A549 (cell line): ENCODE data around the gene THRAP3. TPM values are rescaled to one million over a fixed set of nuclear protein-coding genes. Genes with fewer than 3 reads are reported as not detected.

Experiments
- ATAC-seq, 2 experiments: fragments of 200-7000 bp in 1 of 2; fragments of >200 bp in 1 of 2; cut with Nextera tagmentation in 1 of 2; cut with Tn5 transposase in 1 of 2; 3 replicates each; pipeline versions ENCODE4 v1.8.0 to v1.9.1; 2018 to 2020; ENCODE audit warnings: mild to moderate bottlenecking in 1 of 2, moderate library complexity in 1 of 2
- CTCF ChIA-PET: fragments of 300-600 bp; sonication (Branson Sonifier 250); formaldehyde crosslinking; extraction: SDS; loops from one replicate; lab custom pipeline; 2021; ENCODE audit warnings: antibody characterized with exemption, inconsistent platforms; lab: Yijun Ruan, JAX
- POLR2A ChIA-PET: fragments of 350-600 bp; formaldehyde crosslinking; extraction: SDS; loops from one replicate; lab custom pipeline; 2021; ENCODE audit warnings: antibody characterized with exemption, inconsistent platforms; lab: Yijun Ruan, JAX
- DNase-seq, 2 experiments: peaks; one replicate each; pipeline versions ENCODE4 v3.0.0 to v3.0.0-alpha.2; 2011 to 2016; ENCODE audit warnings: low read depth in 1 of 2, low spot score in 1 of 2
- FAIRE-seq: peaks from 2 replicates; lab custom pipeline; 2011; peaks lifted over from hg19 to GRCh38; lab: Jason Lieb, UNC
- H3K27ac ChIP-seq, 2 experiments: fragments of >200 bp; sonication (Bioruptor Twin); formaldehyde crosslinking; 3 replicates each; pipeline ENCODE4 v1.5.1; 2016 to 2017
- H3K4me1 ChIP-seq: fragments of >200 bp; sonication (Bioruptor Twin); formaldehyde crosslinking; 3 replicates; pipeline ENCODE4 v1.6.1; 2016
- H3K4me2 ChIP-seq: fragments of >200 bp; sonication (Bioruptor Twin); formaldehyde crosslinking; 3 replicates; pipeline ENCODE4 v1.6.1; 2016
- H3K4me3 ChIP-seq: fragments of >200 bp; sonication (Bioruptor Twin); formaldehyde crosslinking; 3 replicates; pipeline ENCODE4 v1.5.1; 2016
- H3K9me3 ChIP-seq: fragments of >200 bp; sonication (Bioruptor Twin); formaldehyde crosslinking; 3 replicates; pipeline ENCODE4 v1.6.1; 2016
- BHLHE40 ChIP-seq: IDR thresholded peaks from 2 replicates; pipeline ENCODE4 v1.6.1; 2012; ENCODE audit warnings: low read depth, low read length, inconsistent platforms
- CBX8 ChIP-seq: fragments of 200-600 bp; sonication (generic); IDR thresholded peaks from 2 replicates; pipeline ENCODE4 v1.6.1; 2016
- CEBPB ChIP-seq, 2 experiments: fragments of >200 bp in 1 of 2; sonication (Bioruptor Twin) in 1 of 2; formaldehyde crosslinking in 1 of 2; IDR thresholded peaks; 2 replicates each; pipeline ENCODE4 v1.6.1; 2012 to 2016
- CHD2 ChIP-seq: fragments of 150-350 bp; IDR thresholded peaks from 2 replicates; pipeline ENCODE4 v1.6.1; 2014; ENCODE audit warnings: low read length; ENCODE audit not compliant: partially characterized antibody
- FOSB ChIP-seq: fragments of 250-450 bp; sonication (Bioruptor Pico); IDR thresholded peaks from 2 replicates; pipeline ENCODE4 v1.5.0; 2020; ENCODE audit warnings: mild to moderate bottlenecking, moderate library complexity
- HDAC2 ChIP-seq: fragments of 200-600 bp; sonication (generic); IDR thresholded peaks from 2 replicates; pipeline ENCODE4 v1.6.1; 2016
- HOXA7 ChIP-seq: fragments of 250-450 bp; sonication (Bioruptor Pico); IDR thresholded peaks from 2 replicates; pipeline ENCODE4 v1.5.0; 2020; ENCODE audit warnings: mild to moderate bottlenecking, moderate library complexity
- JUN ChIP-seq, 2 experiments: fragments of >200 bp; sonication (Bioruptor Twin); formaldehyde crosslinking; IDR thresholded peaks; 2 replicates in 1 of 2; 3 replicates in 1 of 2; pipeline ENCODE4 v1.6.1; 2016 to 2017
- JUNB ChIP-seq: fragments of >200 bp; sonication (Bioruptor Twin); formaldehyde crosslinking; IDR thresholded peaks from 2 replicates; pipeline ENCODE4 v1.6.1; 2016
- KDM1A ChIP-seq: fragments of 200-600 bp; sonication (generic); IDR thresholded peaks from 2 replicates; pipeline ENCODE4 v1.6.1; 2016; ENCODE audit warnings: low read depth, mild to moderate bottlenecking
- NFE2L2 ChIP-seq: fragments of 150-350 bp; conservative IDR thresholded peaks from 2 replicates; pipeline ENCODE4 v1.6.1; 2014; ENCODE audit warnings: low read length
- NPAS2 ChIP-seq: fragments of 250-450 bp; sonication (Bioruptor Pico); IDR thresholded peaks from 2 replicates; pipeline ENCODE4 v1.8.0; 2022; ENCODE audit warnings: mild to moderate bottlenecking, moderate library complexity, borderline replicate concordance
- POLR2AphosphoS2 ChIP-seq: conservative IDR thresholded peaks from 2 replicates; pipeline ENCODE4 v1.6.1; 2012; ENCODE audit warnings: low read length, improper control_type of control experiment, inconsistent platforms
- RAD21 ChIP-seq, 2 experiments: fragments of >200 bp in 1 of 2; sonication (Bioruptor Twin) in 1 of 2; formaldehyde crosslinking in 1 of 2; IDR thresholded peaks in 1 of 2; conservative IDR thresholded peaks in 1 of 2; 2 replicates in 1 of 2; 3 replicates in 1 of 2; pipeline ENCODE4 v1.6.1; 2012 to 2018; ENCODE audit warnings: inconsistent platforms in 1 of 2
- RARB ChIP-seq: fragments of 250-450 bp; sonication (Bioruptor Pico); IDR thresholded peaks from 2 replicates; pipeline ENCODE4 v1.8.0; 2021; ENCODE audit warnings: mild to moderate bottlenecking, moderate library complexity
- SMC3 ChIP-seq: fragments of >200 bp; sonication (Bioruptor Twin); formaldehyde crosslinking; IDR thresholded peaks from 3 replicates; pipeline ENCODE4 v1.6.1; 2018; ENCODE audit warnings: inconsistent platforms
- TFCP2L1 ChIP-seq: fragments of 250-450 bp; sonication (Bioruptor Pico); IDR thresholded peaks from 2 replicates; pipeline ENCODE4 v1.5.0; 2021; ENCODE audit warnings: mild to moderate bottlenecking
- TP53 ChIP-seq: fragments of 250-450 bp; sonication (Bioruptor Pico); IDR thresholded peaks from 2 replicates; pipeline ENCODE4 v1.5.0; 2021; ENCODE audit warnings: mild to moderate bottlenecking, moderate library complexity
- ZC3H11A ChIP-seq: fragments of 450-650 bp; IDR thresholded peaks from 2 replicates; pipeline ENCODE4 v1.6.1; 2014; ENCODE audit warnings: antibody characterized with exemption, mild to moderate bottlenecking
- ZSCAN20 ChIP-seq: fragments of 250-450 bp; sonication (Bioruptor Pico); IDR thresholded peaks from 2 replicates; pipeline ENCODE4 v1.8.0; 2022; ENCODE audit warnings: mild to moderate bottlenecking, moderate library complexity
- WGBS: methylation state at CpG from one replicate; pipeline ENCODE4 v1.1.6; 2017; ENCODE audit errors: missing lambda C conversion rate; 5-methylcytosine and 5-hydroxymethylcytosine counted together
- polyA plus RNA-seq, 4 experiments: library from polyadenylated mRNA; depleted of rRNA in 3 of 4; stranded (reverse); fragments of >200 nt; fragmentation: RNase III in 1 of 4; extraction: RNeasy Plus Mini Kit Qiagen cat#74134 plus additional on column Dnase treatment in 1 of 4; gene quantifications; 2 replicates in 3 of 4; 3 replicates in 1 of 4; pipeline ENCODE4 v1.2.3, GENCODE V29; 2011 to 2017
- TF ChIP-seq, protein P1 (sequence below): fragments of 450-650 bp; IDR thresholded peaks from 2 replicates; pipeline ENCODE4 v1.6.1; 2014; ENCODE audit warnings: antibody characterized with exemption
- TF ChIP-seq, protein P2 (sequence below): fragments of 250-450 bp; sonication (Bioruptor Pico); IDR thresholded peaks from 2 replicates; pipeline ENCODE4 v1.5.0; 2021; ENCODE audit warnings: mild to moderate bottlenecking, moderate library complexity, borderline replicate concordance
- TF ChIP-seq, protein P3 (sequence below): fragments of >200 bp; sonication (Bioruptor Twin); formaldehyde crosslinking; IDR thresholded peaks from 2 replicates; pipeline ENCODE4 v1.6.1; 2016
- TF ChIP-seq, protein P4 (sequence below): fragments of 250-450 bp; sonication (Bioruptor Pico); IDR thresholded peaks from 2 replicates; pipeline ENCODE4 v1.5.0; 2020; ENCODE audit warnings: low read depth, mild to moderate bottlenecking, moderate library complexity

THRAP3 gene
- polyA plus RNA-seq, 2 of the 4 experiments (the other 2 are of a cell fraction): 60.0 to 60.7 TPM

DNA sequence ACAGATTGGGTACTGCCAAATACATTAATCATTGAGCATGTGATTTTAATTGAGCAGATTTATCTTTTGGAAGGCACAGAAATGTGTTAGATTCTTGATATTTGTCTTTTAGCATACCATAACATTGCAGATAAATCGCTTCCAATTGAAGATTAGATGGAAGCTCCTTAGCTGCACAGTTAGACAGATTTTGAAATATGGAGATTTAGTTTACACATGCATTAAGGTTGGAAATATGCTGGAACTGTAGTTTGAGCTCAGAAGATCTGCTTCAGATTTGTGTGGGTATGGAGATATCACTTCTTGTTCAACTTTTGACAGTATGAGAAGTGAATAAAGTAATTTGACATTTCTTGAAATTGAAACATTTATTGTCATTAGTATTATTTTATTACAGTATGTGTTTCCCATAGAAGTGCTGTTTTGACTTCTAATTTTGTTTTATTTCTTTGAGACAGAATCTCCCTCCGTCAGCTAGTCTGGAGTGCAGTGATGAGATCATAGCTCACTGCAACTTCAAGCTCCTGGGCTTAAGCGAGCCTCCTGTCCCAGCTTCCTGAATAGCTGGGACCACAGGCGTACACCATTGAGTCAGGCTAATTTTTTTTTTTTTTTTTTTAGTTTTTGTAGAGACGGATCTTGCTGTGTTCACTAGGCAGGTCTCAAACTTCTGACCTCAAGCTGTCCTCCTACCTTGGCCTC lies 29.1 kb downstream of the THRAP3 start:
- Histone ChIP-seq H3K4me2 (peak overlapping the region; percentile 49; the same call in 1 of the 3 replicates), H3K4me3 (no peak overlapping the region), H3K4me1 (peaks cover 70% of the 10 kb centered on the region), H3K9me3 (no peaks in the 10 kb centered on the region), H3K27ac (no peak overlapping the region)
- FAIRE-seq (no peak), DNase-seq (no peak), ATAC-seq (no peak)
- ChIA-PET CTCF (interaction anchor here (0.5 to 2.0 kb wide), 4 partner anchors 65 to 153 kb away, joined by 3 to 6 read pairs (median 4); partner anchors contain the start of gene TRAPPC3), POLR2A (interaction anchor here (0.6 kb wide), 1 partner anchor 52 kb away, joined by 5 read pairs; no protein-coding TSS in a partner anchor)
- TF ChIP-seq FOSB (no peak), RARB (no peak), ZC3H11A (no peak), SMC3 (no peak), JUN (IDR thresholded peaks at IDR 0.05) (no peak), KDM1A (no peak), JUNB (no peak), CBX8 (no peak), BHLHE40 (no peak), POLR2AphosphoS2 (no peak), TFCP2L1 (CRISPR knock-in tag) (no peak)
- TF ChIP-seq, protein P1, sequence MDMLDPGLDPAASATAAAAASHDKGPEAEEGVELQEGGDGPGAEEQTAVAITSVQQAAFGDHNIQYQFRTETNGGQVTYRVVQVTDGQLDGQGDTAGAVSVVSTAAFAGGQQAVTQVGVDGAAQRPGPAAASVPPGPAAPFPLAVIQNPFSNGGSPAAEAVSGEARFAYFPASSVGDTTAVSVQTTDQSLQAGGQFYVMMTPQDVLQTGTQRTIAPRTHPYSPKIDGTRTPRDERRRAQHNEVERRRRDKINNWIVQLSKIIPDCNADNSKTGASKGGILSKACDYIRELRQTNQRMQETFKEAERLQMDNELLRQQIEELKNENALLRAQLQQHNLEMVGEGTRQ: no peak
- 81% methylated on average over 5 of the region's 5 CpGs for WGBS

DNA sequence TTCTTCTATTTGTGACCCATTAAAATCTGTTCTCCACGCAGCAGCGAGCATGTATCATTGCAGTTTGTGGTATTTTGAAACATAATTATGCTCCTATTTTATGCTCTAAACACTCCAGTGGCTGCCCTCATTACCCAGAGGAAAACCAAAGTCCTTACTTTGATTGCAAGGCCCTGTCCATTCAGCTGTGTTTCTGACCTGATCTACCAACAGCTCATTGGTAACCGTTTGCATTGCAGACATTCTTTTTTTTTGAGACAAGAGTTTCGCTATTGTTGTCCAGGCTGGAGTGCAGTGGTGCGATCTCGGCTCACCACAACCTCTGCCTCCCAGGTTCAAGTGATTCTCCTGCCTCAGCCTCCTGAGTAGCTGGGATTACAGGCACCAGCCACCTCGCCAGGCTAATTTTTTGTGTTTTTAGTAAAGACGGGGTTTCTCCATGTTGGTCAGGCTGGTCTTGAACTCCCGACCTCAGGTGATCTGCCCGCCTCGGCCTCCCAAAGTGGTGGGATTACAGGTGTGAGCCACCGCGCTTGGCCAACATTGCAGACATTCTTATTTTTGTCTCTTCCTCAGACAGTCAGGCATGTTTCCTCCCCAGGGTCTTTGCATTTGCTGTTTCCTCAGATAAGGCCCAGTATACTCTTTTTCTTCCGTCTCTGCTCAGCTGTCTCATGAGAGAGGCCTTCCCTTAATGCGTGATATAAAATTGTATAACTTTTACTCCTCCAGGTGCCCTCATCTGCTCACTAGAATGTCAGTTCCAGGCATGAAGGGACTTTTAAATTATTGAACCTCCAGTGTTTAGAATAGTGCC lies 32.5 kb downstream of the THRAP3 start:
- no peak for TF ChIP-seq KDM1A
- no peak for TF ChIP-seq ZC3H11A
- no peak for TF ChIP-seq HOXA7 (CRISPR knock-in tag)
- TF ChIP-seq NFE2L2: no peak
- TF ChIP-seq, protein P2, sequence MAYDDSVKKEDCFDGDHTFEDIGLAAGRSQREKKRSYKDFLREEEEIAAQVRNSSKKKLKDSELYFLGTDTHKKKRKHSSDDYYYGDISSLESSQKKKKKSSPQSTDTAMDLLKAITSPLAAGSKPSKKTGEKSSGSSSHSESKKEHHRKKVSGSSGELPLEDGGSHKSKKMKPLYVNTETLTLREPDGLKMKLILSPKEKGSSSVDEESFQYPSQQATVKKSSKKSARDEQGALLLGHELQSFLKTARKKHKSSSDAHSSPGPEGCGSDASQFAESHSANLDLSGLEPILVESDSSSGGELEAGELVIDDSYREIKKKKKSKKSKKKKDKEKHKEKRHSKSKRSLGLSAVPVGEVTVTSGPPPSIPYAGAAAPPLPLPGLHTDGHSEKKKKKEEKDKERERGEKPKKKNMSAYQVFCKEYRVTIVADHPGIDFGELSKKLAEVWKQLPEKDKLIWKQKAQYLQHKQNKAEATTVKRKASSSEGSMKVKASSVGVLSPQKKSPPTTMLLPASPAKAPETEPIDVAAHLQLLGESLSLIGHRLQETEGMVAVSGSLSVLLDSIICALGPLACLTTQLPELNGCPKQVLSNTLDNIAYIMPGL: no peak
- no peak for TF ChIP-seq HDAC2
- TF ChIP-seq, protein P3, sequence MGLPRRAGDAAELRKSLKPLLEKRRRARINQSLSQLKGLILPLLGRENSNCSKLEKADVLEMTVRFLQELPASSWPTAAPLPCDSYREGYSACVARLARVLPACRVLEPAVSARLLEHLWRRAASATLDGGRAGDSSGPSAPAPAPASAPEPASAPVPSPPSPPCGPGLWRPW: no peak
- no peak for TF ChIP-seq RAD21 (conservative IDR thresholded peaks at IDR 0.05 in 1 of 2, IDR thresholded peaks at IDR 0.05 in 1 of 2)
- no peak for TF ChIP-seq CBX8
- TF ChIP-seq, protein P4, sequence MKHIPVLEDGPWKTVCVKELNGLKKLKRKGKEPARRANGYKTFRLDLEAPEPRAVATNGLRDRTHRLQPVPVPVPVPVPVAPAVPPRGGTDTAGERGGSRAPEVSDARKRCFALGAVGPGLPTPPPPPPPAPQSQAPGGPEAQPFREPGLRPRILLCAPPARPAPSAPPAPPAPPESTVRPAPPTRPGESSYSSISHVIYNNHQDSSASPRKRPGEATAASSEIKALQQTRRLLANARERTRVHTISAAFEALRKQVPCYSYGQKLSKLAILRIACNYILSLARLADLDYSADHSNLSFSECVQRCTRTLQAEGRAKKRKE (CRISPR knock-in tag): no peak
- no peak for TF ChIP-seq ZSCAN20 (CRISPR knock-in tag)
- no peak for TF ChIP-seq NPAS2
- no peak for TF ChIP-seq TP53
- no peak for TF ChIP-seq CEBPB (IDR thresholded peaks at IDR 0.05)
- TF ChIP-seq CHD2: no peak

More for the DNA sequence above, 32.5 kb downstream of the THRAP3 start:
- WGBS: 89% methylated on average over 14 of the region's 15 CpGs
- Histone ChIP-seq H3K27ac (no peak overlapping the region), H3K4me2 (no peak overlapping the region), H3K4me1 (peaks cover 52% of the 10 kb centered on the region), H3K9me3 (no peaks in the 10 kb centered on the region), H3K4me3 (no peak overlapping the region)
- POLR2A ChIA-PET: no interaction called here
- FAIRE-seq: no peak
- DNase-seq: no peak
- no peak for ATAC-seq
- CTCF ChIA-PET: no interaction called here
